Natural killer cell treated with Interleukin-12 subunit alpha and Interleukin-12 subunit beta and Interleukin-15 and Interleukin-18, amount 100 ng/mL, for 72 hours (primary cell): ENCODE results near the gene TMEM52. TPM values are rescaled to one million over a fixed set of nuclear protein-coding genes. Genes with fewer than 3 reads are reported as not detected.
A peak's percentile ranks its signal among the peaks of the same experiment; 100 is the strongest.

ENCODE experiments used
- ATAC-seq, 2 donors: fragments of 150-1000 bp; cut with Tn5 transposase in 1 of 2; sonication (Bioruptor Pico), chemical (Tn5 transposase) in 1 of 2; 2 replicates each; pipeline ENCODE4 v1.10.0; 2021
- DNase-seq: peaks from one replicate; pipeline ENCODE4 v3.0.0; 2022; ENCODE audit warnings: low spot score
- H3K27ac Mint-ChIP-seq, 2 donors: 1 replicate in 1 of 2; 2 replicates in 1 of 2; pipeline ENCODE4 v1.8.0; 2022; ENCODE audit warnings: mixed read lengths in 2 of 2, mild to moderate bottlenecking in 1 of 2, moderate library complexity in 1 of 2
- H3K27me3 Mint-ChIP-seq, 2 donors: 1 replicate in 1 of 2; 2 replicates in 1 of 2; pipeline ENCODE4 v1.8.0; 2022; ENCODE audit warnings: mixed read lengths in 2 of 2
- H3K36me3 Mint-ChIP-seq: one replicate; pipeline ENCODE4 v1.8.0; 2022; ENCODE audit warnings: mixed read lengths
- H3K4me1 Mint-ChIP-seq, 2 donors: 1 replicate in 1 of 2; 2 replicates in 1 of 2; pipeline ENCODE4 v1.8.0; 2022; ENCODE audit warnings: low read depth in 2 of 2, mixed read lengths in 2 of 2, mild to moderate bottlenecking in 1 of 2
- H3K4me3 Mint-ChIP-seq: one replicate; pipeline ENCODE4 v1.8.0; 2022; ENCODE audit warnings: mixed read lengths
- H3K9me3 Mint-ChIP-seq: 2 replicates; pipeline ENCODE4 v1.8.0; 2022; ENCODE audit warnings: mixed read lengths
- total RNA-seq, 2 donors: library from RNA; stranded (reverse); gene quantifications; one replicate each; pipeline ENCODE4 v1.2.3, GENCODE V29; 2022

TMEM52 gene
- total RNA-seq, 2 donors from 2014 or later: 0.43 TPM; not detected in 1

GRCh38 chr1:1956586-1957532 lies 37.8 kb upstream of the TMEM52 start:
- Mint-ChIP-seq H3K4me1 (peaks cover 7 to 12% of the 10 kb centered on the region in 2 donors), H3K27me3 (peaks cover 15 to 17% of the 10 kb centered on the region in 2 donors), H3K27ac (no peak overlapping the region), H3K4me3 (no peak overlapping the region), H3K9me3 (peaks cover 3% of the 10 kb centered on the region), H3K36me3 (no peaks in the 10 kb centered on the region)
- DNase-seq (no peak), ATAC-seq (no peak)

GRCh38 chr1:1956101-1956500 lies 37.0 kb upstream of the TMEM52 start:
- H3K27ac Mint-ChIP-seq: no peak overlapping the region
- peaks cover 8 to 10% of the 10 kb centered on the region in 2 donors for H3K27me3 Mint-ChIP-seq
- DNase-seq (no peak), ATAC-seq (no peak)
- H3K4me1 Mint-ChIP-seq: peaks cover 7 to 12% of the 10 kb centered on the region in 2 donors
- peaks cover 3% of the 10 kb centered on the region for H3K9me3 Mint-ChIP-seq
- H3K36me3 Mint-ChIP-seq: no peaks in the 10 kb centered on the region
- no peak overlapping the region for H3K4me3 Mint-ChIP-seq

GRCh38 chr1:1955621-1956094 lies 36.6 kb upstream of the TMEM52 start:
- no peaks in the 10 kb centered on the region for H3K36me3 Mint-ChIP-seq
- H3K4me3 Mint-ChIP-seq: no peak overlapping the region
- ATAC-seq (no peak), DNase-seq (no peak)
- peaks cover 3% of the 10 kb centered on the region for H3K9me3 Mint-ChIP-seq
- peaks cover 7 to 12% of the 10 kb centered on the region in 2 donors for H3K4me1 Mint-ChIP-seq
- peaks cover 3 to 6% of the 10 kb centered on the region in 2 donors for H3K27me3 Mint-ChIP-seq
- no peak overlapping the region for H3K27ac Mint-ChIP-seq

GRCh38 chr1:1954831-1955441 lies 35.9 kb upstream of the TMEM52 start:
- DNase-seq (peak; percentile 63), ATAC-seq (peak; percentile 60 to 69)
- Mint-ChIP-seq H3K4me1 (peaks cover 7 to 12% of the 10 kb centered on the region in 2 donors), H3K9me3 (peaks cover 3% of the 10 kb centered on the region), H3K27me3 (peaks cover 2% of the 10 kb centered on the region in 2 donors), H3K27ac (peak overlapping the region; percentile 49 to 90), H3K4me3 (peak overlapping the region; percentile 47), H3K36me3 (no peaks in the 10 kb centered on the region)

- DNase-seq: no peak
- H3K36me3 Mint-ChIP-seq: no peaks in the 10 kb centered on the region
Observed at GRCh38 chr1:1954015-1954414, 34.9 kb upstream of the TMEM52 start.

GRCh38 chr1:1950940-1951339 lies 31.9 kb upstream of the TMEM52 start:
- DNase-seq (no peak), ATAC-seq (no peak)
- H3K36me3 Mint-ChIP-seq: no peaks in the 10 kb centered on the region
- H3K4me1 Mint-ChIP-seq: peaks cover 5 to 12% of the 10 kb centered on the region in 2 donors
- H3K4me3 Mint-ChIP-seq: no peak overlapping the region
- H3K9me3 Mint-ChIP-seq: peaks cover 3% of the 10 kb centered on the region
- peaks cover 3 to 8% of the 10 kb centered on the region in 2 donors for H3K27me3 Mint-ChIP-seq
- H3K27ac Mint-ChIP-seq: no peak overlapping the region

More at GRCh38 chr1:1954015-1954414, 34.9 kb upstream of the TMEM52 start:
- no peak for ATAC-seq
- Mint-ChIP-seq H3K4me1 (peaks cover 7 to 12% of the 10 kb centered on the region in 2 donors), H3K27me3 (peaks cover 6 to 8% of the 10 kb centered on the region in 2 donors), H3K27ac (no peak overlapping the region), H3K4me3 (no peak overlapping the region), H3K9me3 (peaks cover 3% of the 10 kb centered on the region)

GRCh38 chr1:1948783-1949182 lies 29.7 kb upstream of the TMEM52 start:
- Mint-ChIP-seq H3K27ac (no peak overlapping the region), H3K4me3 (no peak overlapping the region), H3K27me3 (peaks cover 3 to 8% of the 10 kb centered on the region in 2 donors), H3K36me3 (no peaks in the 10 kb centered on the region), H3K9me3 (no peaks in the 10 kb centered on the region), H3K4me1 (peaks cover 2 to 3% of the 10 kb centered on the region in 2 donors)
- DNase-seq: no peak
- ATAC-seq: no peak

- no peak overlapping the region for H3K27ac Mint-ChIP-seq
- no peaks in the 10 kb centered on the region for H3K36me3 Mint-ChIP-seq
- peak; percentile 57 for DNase-seq
- peaks cover 0 to 3% of the 10 kb centered on the region in 2 donors for H3K4me1 Mint-ChIP-seq
- no peak overlapping the region for H3K4me3 Mint-ChIP-seq
- no peaks in the 10 kb centered on the region for H3K9me3 Mint-ChIP-seq
- ATAC-seq: no peak
- peaks cover 3 to 8% of the 10 kb centered on the region in 2 donors for H3K27me3 Mint-ChIP-seq
Observed at GRCh38 chr1:1947493-1947892, 28.4 kb upstream of the TMEM52 start.

GRCh38 chr1:1946540-1946939 lies 27.5 kb upstream of the TMEM52 start:
- Mint-ChIP-seq H3K4me1 (peaks cover 0 to 3% of the 10 kb centered on the region in 2 donors), H3K27me3 (peaks cover 3 to 8% of the 10 kb centered on the region in 2 donors), H3K36me3 (no peaks in the 10 kb centered on the region), H3K4me3 (no peak overlapping the region), H3K27ac (no peak overlapping the region), H3K9me3 (no peaks in the 10 kb centered on the region)
- ATAC-seq (no peak), DNase-seq (no peak)

GRCh38 chr1:1945782-1946393 lies 26.8 kb upstream of the TMEM52 start:
- DNase-seq (no peak), ATAC-seq (no peak)
- Mint-ChIP-seq H3K9me3 (no peaks in the 10 kb centered on the region), H3K4me3 (no peak overlapping the region), H3K27me3 (peaks cover 3 to 8% of the 10 kb centered on the region in 2 donors), H3K36me3 (no peaks in the 10 kb centered on the region), H3K27ac (no peak overlapping the region), H3K4me1 (peaks cover 0 to 3% of the 10 kb centered on the region in 2 donors)

GRCh38 chr1:1943834-1944570 lies 24.9 kb upstream of the TMEM52 start:
- ATAC-seq (peak; percentile 68 to 84), DNase-seq (peak; percentile 72)
- Mint-ChIP-seq H3K36me3 (no peaks in the 10 kb centered on the region), H3K9me3 (no peaks in the 10 kb centered on the region), H3K27me3 (no peaks in the 10 kb centered on the region), H3K27ac (no peak overlapping the region), H3K4me1 (peaks cover 0 to 3% of the 10 kb centered on the region in 2 donors), H3K4me3 (no peak overlapping the region)

GRCh38 chr1:1942753-1943656 lies 23.9 kb upstream of the TMEM52 start:
- Mint-ChIP-seq H3K36me3 (no peaks in the 10 kb centered on the region), H3K9me3 (no peaks in the 10 kb centered on the region), H3K27ac (no peak overlapping the region), H3K27me3 (no peaks in the 10 kb centered on the region), H3K4me3 (no peak overlapping the region), H3K4me1 (peaks cover 0 to 3% of the 10 kb centered on the region in 2 donors)
- DNase-seq (no peak), ATAC-seq (no peak)
